ENCODE measurements around the gene HARS1.
A peak's percentile ranks its signal among the peaks of the same experiment; 100 is the strongest.
"Not testable (repeated sequence)": the region's sequence is repeated elsewhere in the genome, so short reads cannot be mapped to it uniquely, and the experiment has no call there.

HARS1 gene

DNA sequence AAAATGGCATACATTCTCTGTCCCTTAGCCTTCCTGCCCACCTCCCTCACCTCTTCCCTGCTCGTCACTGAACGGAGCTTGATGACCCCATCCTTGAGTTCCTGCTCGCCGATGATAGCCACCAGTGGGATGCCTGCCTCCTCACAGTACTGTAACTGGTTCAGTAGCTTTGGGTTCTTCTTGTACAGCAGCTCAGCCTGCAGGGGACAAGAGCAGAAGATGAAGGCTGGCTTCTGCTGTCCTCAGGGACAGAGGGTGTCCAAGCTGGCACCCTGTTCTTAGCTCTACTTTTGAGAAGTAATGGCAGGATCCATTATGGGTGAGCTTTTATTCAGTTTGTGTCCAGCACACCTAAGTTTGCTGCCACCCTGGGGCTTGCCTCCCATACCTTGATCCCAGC, 16.5 kb downstream of the HARS1 start:
- DNase-seq (ENCODE audit: low read depth): no peak
- TF ChIP-seq, protein P1, sequence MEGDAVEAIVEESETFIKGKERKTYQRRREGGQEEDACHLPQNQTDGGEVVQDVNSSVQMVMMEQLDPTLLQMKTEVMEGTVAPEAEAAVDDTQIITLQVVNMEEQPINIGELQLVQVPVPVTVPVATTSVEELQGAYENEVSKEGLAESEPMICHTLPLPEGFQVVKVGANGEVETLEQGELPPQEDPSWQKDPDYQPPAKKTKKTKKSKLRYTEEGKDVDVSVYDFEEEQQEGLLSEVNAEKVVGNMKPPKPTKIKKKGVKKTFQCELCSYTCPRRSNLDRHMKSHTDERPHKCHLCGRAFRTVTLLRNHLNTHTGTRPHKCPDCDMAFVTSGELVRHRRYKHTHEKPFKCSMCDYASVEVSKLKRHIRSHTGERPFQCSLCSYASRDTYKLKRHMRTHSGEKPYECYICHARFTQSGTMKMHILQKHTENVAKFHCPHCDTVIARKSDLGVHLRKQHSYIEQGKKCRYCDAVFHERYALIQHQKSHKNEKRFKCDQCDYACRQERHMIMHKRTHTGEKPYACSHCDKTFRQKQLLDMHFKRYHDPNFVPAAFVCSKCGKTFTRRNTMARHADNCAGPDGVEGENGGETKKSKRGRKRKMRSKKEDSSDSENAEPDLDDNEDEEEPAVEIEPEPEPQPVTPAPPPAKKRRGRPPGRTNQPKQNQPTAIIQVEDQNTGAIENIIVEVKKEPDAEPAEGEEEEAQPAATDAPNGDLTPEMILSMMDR (conservative IDR thresholded peaks at IDR 0.05; ENCODE audit: low read depth, low read length): no peak
- H3K4me3 ChIP-seq (ENCODE audit: low read depth, low read length): no peak overlapping the region

DNA sequence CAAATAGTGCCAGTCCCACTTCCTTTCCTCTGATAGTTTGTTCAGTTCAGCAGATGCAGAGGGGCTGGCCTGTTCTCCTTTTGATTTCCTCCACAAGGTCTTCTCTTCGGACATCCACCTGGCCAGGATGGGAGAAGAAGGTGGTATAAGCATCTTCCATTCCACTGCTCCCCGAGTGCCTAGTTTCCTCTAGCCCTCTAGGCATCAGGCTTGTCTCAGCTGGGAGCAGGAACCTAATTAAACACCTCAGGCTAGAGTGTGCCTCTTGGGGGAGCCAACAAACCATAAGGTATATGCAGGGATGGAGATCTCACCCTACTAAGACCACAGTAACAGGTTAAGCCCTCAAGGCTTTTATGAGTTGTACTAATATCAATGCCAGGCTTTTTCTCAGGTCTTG, 17.0 kb downstream of the HARS1 start:
- DNase-seq (ENCODE audit: low read depth): no peak
- TF ChIP-seq, protein P1 (conservative IDR thresholded peaks at IDR 0.05; ENCODE audit: low read depth, low read length): no peak
- H3K4me3 ChIP-seq (ENCODE audit: low read depth, low read length): no peak overlapping the region

DNA sequence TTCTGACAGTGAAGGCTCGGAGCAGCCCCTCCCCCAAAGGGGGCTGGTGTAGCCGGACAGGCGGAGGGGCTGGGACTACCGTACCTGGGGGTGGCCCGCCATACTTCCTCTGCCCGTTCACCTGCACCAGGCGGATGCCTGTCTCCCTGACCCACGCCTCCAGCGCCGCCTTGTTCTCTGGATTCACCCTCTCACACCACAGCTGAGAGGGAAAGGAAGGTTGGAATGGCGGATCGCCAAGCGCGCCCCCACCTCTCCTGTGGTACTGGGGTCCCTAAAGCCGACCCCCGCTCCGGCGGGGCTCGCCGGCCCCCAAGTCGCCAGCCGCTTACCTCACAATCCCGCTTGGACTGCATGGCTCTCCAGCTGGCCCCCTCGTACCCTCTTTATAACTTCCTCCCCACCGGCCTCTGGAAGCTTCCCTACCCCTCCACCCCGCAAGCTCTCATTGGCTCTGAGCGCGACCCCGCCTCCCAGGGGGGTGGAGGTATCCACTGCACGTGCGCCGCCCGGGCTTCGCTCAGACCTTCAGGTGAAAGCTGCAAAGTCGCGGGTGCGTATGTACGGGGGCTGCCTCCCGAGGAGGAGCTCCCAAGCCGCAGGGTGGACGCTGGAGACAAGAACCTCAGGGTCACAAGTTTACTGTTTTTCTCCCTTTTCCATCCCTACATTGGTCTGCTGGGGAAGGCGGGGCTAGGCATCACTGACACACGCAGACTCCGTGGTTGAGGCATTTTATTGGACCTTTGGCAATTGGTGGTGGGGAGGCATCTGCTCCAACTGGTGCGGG, 17.8 kb downstream of the HARS1 start, which contains the start of gene DND1:
Gene DND1, minus strand, starts transcription at position 390 of the 790 bp plus-strand sequence. Its CDS starts 34 bp downstream, at position 356.
- TF ChIP-seq, protein P1 (conservative IDR thresholded peaks at IDR 0.05; ENCODE audit: low read depth, low read length): no peak
- DNase-seq (ENCODE audit: low read depth): no peak
- H3K4me3 ChIP-seq (ENCODE audit: low read depth, low read length): peak within 1 kb of the TSS; percentile 36

DNA sequence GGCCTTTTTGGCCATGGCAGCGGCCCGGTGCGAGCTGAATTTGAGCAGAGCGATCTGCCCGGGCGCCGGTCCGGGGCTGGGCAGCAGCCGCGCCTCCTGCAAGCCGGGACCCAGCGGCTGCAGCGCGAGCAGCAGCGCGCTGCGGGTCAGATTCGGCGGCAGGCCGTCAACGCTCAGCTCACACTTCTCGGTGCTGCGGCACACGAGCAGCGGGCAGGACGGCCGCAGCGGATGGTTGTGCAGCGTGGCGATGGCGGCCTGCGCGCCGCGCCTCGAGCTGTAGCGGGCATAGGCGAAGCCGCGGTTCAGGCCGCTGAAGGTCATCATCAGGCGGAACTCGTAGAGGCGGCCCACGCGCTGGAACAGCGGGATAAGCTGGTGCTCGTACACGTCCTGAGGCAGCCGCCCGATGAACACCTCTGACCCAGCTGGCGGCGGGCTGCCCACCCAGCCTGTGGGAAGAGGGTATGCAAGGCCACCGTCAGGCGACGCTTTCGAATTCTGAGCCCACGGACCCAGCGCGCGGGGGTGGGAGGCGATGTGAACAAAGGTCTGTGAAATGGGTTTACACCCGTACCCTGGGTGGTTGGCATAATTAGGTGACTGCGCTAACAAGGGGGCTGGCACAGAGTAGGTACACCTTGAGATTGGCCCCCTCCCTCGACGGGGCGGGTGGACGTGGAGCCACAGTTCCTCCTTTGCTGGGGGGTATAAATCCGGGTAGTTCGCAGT, 18.5 kb downstream of the HARS1 start:
- peak overlapping the region; percentile 36 for H3K4me3 ChIP-seq (ENCODE audit: low read depth, low read length)
- peak; percentile 16 for DNase-seq (ENCODE audit: low read depth)
- TF ChIP-seq, protein P1 (conservative IDR thresholded peaks at IDR 0.05; ENCODE audit: low read depth, low read length): no peak

- no peak for DNase-seq (ENCODE audit: low read depth)
- no peak overlapping the region for H3K4me3 ChIP-seq (ENCODE audit: low read depth, low read length)
- TF ChIP-seq, protein P1 (conservative IDR thresholded peaks at IDR 0.05; ENCODE audit: low read depth, low read length): no peak
Measured at GRCh38 chr5:140671472-140672125, 19.6 kb downstream of the HARS1 start.

- not testable (repeated sequence) for H3K4me3 ChIP-seq (ENCODE audit: low read depth, low read length); DNase-seq (ENCODE audit: low read depth)
Measured at GRCh38 chr5:140671035-140671434, 20.1 kb downstream of the HARS1 start.

All from choroid plexus epithelial cell (primary cell).